ENCODE data around the gene NUCB2.

GRCh38 chr11:17257196-17257595 lies 19.3 kb upstream of the NUCB2 start:
- TF ChIP-seq CTCF (IDR thresholded peaks at IDR 0.05), result no peak
- no peak for TF ChIP-seq POLR2A (IDR thresholded peaks at IDR 0.05)

All from Peyer's patch (tissue), 4 donors.